ENCODE data around the gene ANKEF1.

ANKEF1 gene

GRCh38 chr20:9994676-9995075 is 40.1 kb upstream of the ANKEF1 start:
- intact Hi-C loops (cut with DNase I; ENCODE audit: low total_unique reads) = no loop called here
- no peaks in the 10 kb centered on the region for H3K9me3 ChIP-seq
- no peaks in the 10 kb centered on the region for H3K36me3 ChIP-seq
- H3K4me3 ChIP-seq = no peak overlapping the region
- no peak for TF ChIP-seq CTCF (IDR thresholded peaks at IDR 0.05)
- DNase-seq = no peak
- H3K27ac ChIP-seq = no peak overlapping the region
- H3K27me3 ChIP-seq = no peaks in the 10 kb centered on the region
- peaks cover 0 to 1% (median under 1%) of the 10 kb centered on the region in 4 donors for H3K4me1 ChIP-seq

- no peaks in the 10 kb centered on the region for H3K27me3 ChIP-seq
- no peak for TF ChIP-seq CTCF (IDR thresholded peaks at IDR 0.05)
- H3K36me3 ChIP-seq = no peaks in the 10 kb centered on the region
- H3K9me3 ChIP-seq = no peaks in the 10 kb centered on the region
- no peak overlapping the region for H3K4me3 ChIP-seq
- intact Hi-C loops (cut with DNase I; ENCODE audit: low total_unique reads) = no loop called here
- H3K4me1 ChIP-seq = no peaks in the 10 kb centered on the region
- DNase-seq = no peak
- H3K27ac ChIP-seq = no peak overlapping the region
Measured at GRCh38 chr20:9995510-9996272, 39.1 kb upstream of the ANKEF1 start.

GRCh38 chr20:9996944-9997343 is 37.8 kb upstream of the ANKEF1 start:
- no peak for TF ChIP-seq CTCF (IDR thresholded peaks at IDR 0.05)
- Histone ChIP-seq H3K4me3 (no peak overlapping the region), H3K27ac (no peak overlapping the region), H3K36me3 (no peaks in the 10 kb centered on the region), H3K4me1 (no peaks in the 10 kb centered on the region), H3K27me3 (no peaks in the 10 kb centered on the region), H3K9me3 (no peaks in the 10 kb centered on the region)
- intact Hi-C loops (cut with DNase I; ENCODE audit: low total_unique reads) = no loop called here
- no peak for DNase-seq

- Histone ChIP-seq H3K27ac (no peak overlapping the region), H3K9me3 (no peaks in the 10 kb centered on the region), H3K36me3 (no peaks in the 10 kb centered on the region), H3K4me1 (no peaks in the 10 kb centered on the region), H3K27me3 (no peaks in the 10 kb centered on the region), H3K4me3 (no peak overlapping the region)
- intact Hi-C loops (cut with DNase I; ENCODE audit: low total_unique reads) = no loop called here
- DNase-seq = peak in 1 of 2 donors; percentile 47
- no peak for TF ChIP-seq CTCF (IDR thresholded peaks at IDR 0.05)
Measured at GRCh38 chr20:9999645-10000044, 35.1 kb upstream of the ANKEF1 start.

GRCh38 chr20:10002866-10003265 is 31.9 kb upstream of the ANKEF1 start:
- intact Hi-C loops (cut with DNase I; ENCODE audit: low total_unique reads) = no loop called here
- Histone ChIP-seq H3K27me3 (no peaks in the 10 kb centered on the region), H3K36me3 (no peaks in the 10 kb centered on the region), H3K9me3 (no peaks in the 10 kb centered on the region), H3K4me3 (no peak overlapping the region), H3K4me1 (no peaks in the 10 kb centered on the region), H3K27ac (no peak overlapping the region)
- TF ChIP-seq CTCF (IDR thresholded peaks at IDR 0.05) = no peak
- DNase-seq = no peak

Measured in tibial artery (tissue), 4 donors.